Measurements from ENCODE around the gene RIT1. TPM values are rescaled to one million over a fixed set of nuclear protein-coding genes. Genes with fewer than 3 reads are reported as not detected.
A peak's percentile ranks its signal among the peaks of the same experiment; 100 is the strongest.
"Not testable (repeated sequence)": the region's sequence is repeated elsewhere in the genome, so short reads cannot be mapped to it uniquely, and the experiment has no call there.

Gene RIT1
- total RNA-seq, 2 donors from 2014 or later, result 23.1 to 26.1 TPM

DNA sequence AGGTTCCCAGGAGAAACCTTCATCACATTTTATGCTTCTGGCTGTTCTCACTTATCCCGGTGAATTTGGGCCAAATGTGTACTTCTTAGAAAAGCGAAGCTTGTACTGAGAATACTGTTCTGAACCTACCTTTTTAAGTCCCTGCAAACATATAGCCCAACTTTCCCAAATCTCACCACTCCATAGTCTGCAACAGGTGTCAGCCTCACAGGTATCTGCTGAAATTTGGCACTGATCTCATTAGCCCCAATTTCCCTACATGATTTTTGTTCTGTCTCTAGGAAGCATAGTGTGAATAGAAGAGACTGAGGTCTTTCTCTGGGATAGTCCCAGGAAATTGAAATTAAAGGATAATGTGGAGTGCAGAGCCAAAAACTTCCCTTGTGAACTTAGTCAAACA is 11.5 kb downstream of the RIT1 start:
- ATAC-seq, result no peak
- intact Hi-C loops (cut with DNase I), result loop anchor here in 1 of 2 donors (10.0 kb wide), 1 partner anchor 85 kb away; no protein-coding TSS in a partner anchor
- DNase-seq, result no peak

DNA sequence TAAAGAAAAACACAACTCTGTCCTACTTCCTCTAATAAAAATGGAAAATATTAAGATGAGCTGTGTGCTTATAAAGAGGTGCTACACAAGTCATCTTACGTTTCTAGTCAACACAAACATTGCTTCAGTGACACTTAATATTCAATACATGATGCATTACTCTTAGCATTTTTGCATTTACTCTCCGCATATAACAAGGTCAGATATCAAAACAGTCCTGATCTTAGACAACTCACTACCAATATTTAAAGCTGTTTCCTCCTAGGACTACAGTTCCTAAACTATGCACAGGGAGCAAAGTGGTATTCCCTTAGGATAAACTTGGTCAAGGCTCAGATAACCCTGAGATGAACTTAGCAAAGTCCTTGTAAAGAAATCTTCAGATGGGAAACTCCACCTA is 12.3 kb downstream of the RIT1 start:
- ATAC-seq (no peak), DNase-seq (no peak)
- intact Hi-C loops (cut with DNase I), result no loop called here

DNA sequence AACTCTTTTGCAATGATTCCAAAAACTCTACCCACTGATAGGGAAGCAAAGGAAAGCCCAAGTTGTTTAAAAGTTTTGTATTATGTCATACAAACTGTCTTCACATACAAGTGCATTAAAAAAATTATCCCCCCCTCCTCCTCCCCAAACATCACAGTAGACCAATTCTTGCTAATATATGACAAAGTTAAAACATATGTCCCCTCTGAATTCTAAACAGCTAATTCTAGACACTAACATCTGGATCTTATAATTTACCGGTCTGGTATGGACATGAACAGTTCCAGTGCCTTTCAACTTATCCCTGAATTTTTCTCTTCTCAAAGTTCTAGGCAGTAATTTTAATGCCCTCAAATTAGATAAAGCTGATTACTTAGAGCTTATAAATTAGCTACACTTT is 13.4 kb downstream of the RIT1 start:
- no peak for ATAC-seq
- DNase-seq, result no peak
- intact Hi-C loops (cut with DNase I), result no loop called here

DNA sequence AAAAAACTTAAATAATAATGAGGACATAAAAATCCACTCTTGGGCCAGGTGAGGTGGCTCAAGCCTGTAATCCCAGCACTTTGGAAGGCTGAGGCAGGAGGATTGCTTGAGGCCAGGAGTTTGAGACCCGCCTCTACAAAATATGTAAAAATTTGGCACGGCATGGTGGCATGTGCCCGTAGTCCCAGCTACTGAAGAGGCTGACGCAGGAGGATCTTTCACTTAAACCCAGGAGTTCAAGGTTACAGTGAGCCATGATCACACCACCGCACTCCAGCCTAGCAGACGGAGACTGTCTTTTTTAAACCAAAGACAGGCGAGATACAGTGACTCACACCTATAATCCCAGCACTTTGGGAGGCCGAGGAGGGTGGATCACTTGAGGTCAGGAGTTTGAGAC is 14.7 kb downstream of the RIT1 start:
- intact Hi-C loops (cut with DNase I); ATAC-seq; DNase-seq: not testable (repeated sequence)

DNA sequence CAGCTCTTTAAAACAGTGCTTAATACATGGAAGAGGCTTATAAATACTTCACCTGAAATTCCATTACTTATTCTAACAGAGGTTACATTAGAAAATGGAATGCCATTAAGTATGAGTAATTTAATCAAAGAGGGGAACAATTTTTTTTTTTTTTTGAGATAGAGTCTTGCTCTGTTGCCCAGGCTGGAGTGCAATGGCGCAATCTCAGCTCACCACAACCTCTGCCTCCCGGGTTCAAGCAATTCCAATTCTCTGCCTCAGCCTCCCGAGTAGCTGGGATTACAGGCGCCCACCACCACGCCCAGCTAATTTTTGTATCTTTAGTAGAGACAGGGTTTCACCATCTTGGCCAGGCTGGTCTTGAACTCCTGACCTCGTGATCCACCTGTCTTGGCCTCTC is 15.5 kb downstream of the RIT1 start:
- ATAC-seq; intact Hi-C loops (cut with DNase I); DNase-seq: not testable (repeated sequence)

DNA sequence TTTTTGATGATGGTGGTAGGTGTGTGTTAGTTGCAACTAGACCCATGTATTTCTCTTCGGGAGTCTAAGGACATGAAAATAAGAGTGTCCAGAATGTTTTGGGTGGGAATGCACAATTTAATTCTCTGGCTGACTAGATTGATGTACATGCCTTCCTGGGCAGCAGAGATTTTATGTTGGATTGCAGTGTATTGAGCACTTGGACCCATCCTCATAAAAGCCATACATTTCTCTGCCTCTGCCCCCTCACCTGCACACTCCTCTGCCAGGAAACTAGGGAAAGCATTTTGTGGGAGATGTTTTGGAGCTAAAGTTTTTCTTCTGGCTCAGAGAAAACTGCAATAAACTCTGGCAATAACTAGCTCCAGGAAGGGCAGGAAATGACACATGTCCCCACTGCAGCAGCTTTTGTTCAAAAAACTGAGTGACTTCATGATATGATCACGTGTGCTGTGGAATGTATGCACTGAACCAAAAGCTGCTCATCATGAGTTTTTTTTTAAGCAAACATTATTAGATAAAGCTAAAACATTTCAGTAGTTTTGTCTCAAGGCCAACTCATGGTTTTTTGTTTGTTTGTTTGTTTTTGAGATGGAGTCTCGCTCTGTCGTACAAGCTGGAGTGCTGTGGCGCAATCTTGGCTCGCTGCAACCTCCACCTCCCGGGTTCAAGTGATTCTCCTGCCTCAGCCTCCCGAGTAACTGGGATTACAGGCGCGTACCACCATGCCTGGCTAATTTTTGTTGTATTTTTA is 17.6 kb downstream of the RIT1 start:
- DNase-seq (peak; percentile 30), ATAC-seq (peak; percentile 65 to 74)
- intact Hi-C loops (cut with DNase I), result no loop called here

DNA sequence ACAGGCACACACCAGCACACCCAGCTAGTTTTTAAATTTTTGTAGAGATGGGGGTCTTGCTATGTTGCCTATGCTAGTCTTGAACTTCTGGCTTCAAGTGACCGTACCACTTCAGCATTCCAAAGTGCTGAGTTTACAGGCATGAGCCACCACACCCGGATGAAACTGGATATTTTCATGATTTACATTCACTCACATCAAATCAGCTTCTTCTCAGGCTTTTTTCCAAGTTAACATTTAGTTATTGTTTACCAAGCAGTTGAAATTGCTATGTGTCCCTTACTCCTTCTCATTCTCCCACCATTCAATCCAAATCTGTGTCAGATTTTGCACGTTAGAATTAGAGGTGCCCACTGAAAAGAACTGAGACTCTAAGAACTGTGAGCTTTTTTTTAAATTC is 18.4 kb downstream of the RIT1 start:
- DNase-seq (no peak), ATAC-seq (no peak)
- intact Hi-C loops (cut with DNase I), result no loop called here

DNA sequence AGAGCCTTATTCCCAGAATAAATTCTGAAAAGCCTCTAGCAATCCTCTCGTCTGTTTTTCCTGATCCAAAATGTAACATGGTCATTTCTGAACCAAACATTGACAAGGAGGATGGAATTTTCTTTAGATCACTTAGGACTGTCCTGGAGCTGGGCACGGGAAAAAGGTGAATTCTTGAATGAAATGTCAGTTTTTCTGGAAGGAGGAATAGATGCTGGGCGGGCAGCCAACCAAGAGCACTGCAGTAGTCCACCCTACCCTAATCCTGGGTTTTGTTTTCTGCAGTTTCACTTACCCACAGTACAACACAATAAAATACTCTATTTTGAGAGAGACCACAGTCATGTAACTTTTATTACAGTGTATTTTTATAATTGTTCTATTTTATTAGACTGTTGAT is 20.9 kb downstream of the RIT1 start:
- intact Hi-C loops (cut with DNase I), result no loop called here
- ATAC-seq (no peak), DNase-seq (no peak)

DNA sequence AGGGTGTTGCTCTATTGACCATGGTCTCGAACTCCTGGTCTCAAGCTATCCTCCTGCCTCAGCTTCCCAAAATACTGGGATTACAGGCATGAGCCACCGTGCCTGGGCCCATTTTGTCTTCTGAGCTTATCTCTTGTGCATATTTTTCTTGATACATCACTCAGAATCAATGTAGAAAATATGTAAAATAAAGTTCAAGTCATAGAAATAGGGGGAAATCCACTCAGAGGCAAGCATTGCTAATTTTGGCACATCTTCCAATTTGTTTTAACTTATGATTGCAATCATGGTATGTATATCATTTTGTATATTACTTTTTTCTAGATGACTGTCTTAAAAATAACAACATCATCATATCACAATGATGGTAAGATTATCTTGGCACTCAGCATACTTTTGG is 21.6 kb downstream of the RIT1 start:
- ATAC-seq (no peak), DNase-seq (no peak)
- intact Hi-C loops (cut with DNase I), result no loop called here

DNA sequence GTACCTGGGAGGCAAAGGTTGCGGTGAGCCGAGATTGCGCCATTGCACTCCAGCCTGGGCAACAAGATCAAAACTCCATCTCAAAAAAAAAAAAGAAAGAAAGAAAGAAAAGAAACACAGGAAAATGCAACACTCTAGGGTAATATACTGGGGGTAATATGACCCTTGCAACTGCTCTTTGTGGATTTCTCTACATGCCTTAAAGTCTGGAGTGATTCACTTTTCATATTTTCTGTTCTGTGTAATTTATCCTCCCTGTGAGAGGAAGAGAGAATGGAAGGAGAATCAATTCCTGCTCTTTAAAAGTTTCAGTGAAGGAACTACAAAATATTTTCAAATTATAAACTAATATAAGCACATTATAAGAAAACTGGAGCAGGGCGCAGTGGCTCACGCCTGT is 22.7 kb downstream of the RIT1 start:
- intact Hi-C loops (cut with DNase I), result no loop called here
- no peak for ATAC-seq

DNA sequence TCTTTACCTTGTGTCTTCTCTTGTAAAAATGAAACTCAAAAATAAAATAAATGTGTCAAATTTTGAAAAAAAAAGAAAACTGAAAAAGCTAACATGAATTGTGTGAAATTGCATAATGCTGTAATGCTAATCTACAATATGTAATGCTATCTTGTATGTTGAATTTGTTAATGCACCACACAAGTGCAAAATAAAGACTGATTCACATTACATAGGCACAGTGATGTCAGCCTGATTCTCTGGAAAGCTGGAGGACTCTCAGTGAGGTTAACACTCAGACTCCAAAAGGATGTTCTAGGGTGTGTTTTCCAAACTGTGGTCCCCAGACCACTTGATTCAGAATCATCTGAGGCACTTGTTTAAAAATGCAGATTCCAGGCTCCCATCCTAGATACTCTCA is 26.2 kb downstream of the RIT1 start:
- ATAC-seq (no peak), DNase-seq (no peak)
- intact Hi-C loops (cut with DNase I), result no loop called here

More for the DNA sequence above, 22.7 kb downstream of the RIT1 start:
- DNase-seq, result no peak

DNA sequence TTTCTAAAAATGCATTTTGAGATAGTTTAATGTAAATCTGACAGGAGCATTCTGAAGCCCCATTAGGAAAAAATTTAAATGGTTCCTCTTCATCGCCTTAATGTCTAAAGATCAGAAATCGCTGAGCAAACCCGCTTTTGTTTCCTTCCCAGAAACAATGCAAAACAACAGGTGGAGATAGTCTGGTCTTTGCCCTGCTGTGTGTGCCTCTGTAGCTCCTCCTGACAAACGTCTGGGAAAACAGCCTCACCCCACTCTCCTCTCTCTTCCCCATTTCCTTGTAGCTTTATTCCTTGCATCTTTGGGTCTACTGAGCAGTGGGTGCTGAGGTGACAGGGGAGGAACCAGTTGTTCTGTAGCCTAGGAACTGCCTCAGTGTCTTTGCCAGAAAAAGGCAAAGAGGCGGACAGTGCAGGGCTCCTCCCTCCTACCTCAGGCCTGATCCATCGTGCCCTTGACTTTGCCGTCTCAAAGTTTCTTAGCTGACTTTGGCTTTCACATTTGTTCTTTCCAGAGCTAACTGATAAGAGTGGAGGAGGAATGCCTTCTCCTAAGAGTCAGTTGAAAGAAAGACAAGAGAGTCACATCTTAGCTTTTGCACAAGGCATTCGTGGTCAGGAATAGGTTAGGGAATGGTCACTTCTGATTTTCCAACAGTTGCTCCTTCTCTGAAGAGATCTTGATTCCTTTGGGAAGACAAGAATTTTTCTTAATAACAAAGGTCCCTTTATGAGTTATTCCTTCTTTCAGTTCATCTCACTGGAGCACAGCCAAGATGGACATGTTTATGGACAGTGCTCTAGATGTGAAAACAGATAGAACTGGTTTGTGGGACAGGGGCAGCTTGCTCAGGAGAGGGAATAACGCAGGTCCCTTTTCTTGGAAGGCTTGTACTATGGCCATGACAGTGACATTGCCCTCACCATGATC is 26.9 kb downstream of the RIT1 start:
- DNase-seq (no peak), ATAC-seq (peak in 1 of 2 donors; percentile 70)
- intact Hi-C loops (cut with DNase I), result no loop called here

DNA sequence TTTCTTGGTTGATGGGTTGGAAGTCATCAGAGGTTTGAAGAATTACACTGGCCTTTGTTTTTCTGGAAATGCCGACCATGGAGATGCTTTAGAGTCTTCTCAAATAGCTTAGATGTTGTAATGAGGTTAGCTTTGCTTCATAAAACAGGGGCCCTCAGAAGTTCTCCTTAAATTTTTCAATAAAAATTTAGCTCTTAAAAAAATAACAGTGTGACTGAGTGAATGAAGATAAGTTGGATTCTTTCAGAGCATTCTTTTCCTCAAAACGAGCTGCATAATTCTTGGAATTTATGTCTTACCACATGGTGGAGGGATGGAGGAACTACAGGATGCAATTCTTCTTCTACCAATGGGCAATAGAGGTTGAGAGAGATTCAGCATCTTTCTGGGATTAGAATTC is 28.4 kb downstream of the RIT1 start:
- no peak for ATAC-seq
- DNase-seq, result no peak
- intact Hi-C loops (cut with DNase I), result no loop called here

DNA sequence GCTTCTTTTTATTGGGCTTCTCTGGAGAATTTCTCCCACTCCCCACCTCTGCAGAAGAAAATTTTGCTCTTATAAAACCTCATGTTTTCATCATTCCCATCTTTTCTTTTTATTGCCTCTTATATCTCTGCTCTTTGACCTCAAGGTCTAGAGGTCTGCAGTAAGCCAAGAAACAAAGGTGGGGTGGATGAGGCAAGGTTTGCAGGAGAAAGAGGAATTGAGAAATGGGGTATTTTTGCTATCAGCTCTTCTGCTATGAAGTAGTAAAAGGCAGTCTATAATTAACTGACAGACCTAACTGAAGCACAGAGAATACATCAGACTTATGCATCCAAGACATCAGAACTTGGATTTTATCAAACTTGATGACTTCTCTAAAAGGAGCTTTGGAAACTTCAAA is 28.9 kb downstream of the RIT1 start:
- DNase-seq (no peak), ATAC-seq (no peak)

DNA sequence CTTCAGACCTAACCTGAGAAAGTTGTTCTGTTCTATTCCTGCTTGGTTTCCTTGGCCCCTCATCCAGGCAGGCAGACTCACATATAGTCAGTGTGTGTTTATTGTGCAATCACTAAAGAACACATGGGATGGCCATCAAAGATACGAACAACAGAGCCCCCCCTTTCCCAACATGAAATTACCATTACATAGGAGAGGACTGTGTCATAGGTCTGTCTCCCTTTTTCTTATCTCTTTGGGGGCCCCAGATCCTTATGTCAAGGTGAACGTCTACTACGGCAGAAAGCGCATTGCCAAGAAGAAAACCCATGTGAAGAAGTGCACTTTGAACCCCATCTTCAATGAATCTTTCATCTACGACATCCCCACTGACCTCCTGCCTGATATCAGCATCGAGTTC is 30.2 kb downstream of the RIT1 start:
- intact Hi-C loops (cut with DNase I), result no loop called here
- ATAC-seq (no peak), DNase-seq (no peak)

More for the DNA sequence above, 28.9 kb downstream of the RIT1 start:
- intact Hi-C loops (cut with DNase I), result no loop called here

DNA sequence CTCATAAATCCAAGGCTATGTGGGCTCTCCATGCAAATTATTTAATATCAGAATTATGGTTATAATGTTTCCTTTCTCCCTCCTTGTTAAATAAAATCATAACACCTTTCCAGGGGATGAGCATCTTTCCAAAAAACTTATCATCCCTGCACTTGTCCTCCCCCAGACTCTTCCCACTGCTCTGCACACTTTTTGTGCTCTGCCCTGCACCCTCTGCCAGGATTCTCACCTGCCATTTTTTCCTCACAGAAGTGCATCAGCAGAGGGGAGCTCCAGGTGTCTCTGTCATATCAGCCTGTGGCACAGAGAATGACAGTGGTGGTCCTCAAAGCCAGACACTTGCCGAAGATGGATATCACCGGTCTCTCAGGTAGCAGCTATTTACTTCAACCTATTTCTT is 30.9 kb downstream of the RIT1 start:
- intact Hi-C loops (cut with DNase I), result no loop called here
- no peak for ATAC-seq
- no peak for DNase-seq

DNA sequence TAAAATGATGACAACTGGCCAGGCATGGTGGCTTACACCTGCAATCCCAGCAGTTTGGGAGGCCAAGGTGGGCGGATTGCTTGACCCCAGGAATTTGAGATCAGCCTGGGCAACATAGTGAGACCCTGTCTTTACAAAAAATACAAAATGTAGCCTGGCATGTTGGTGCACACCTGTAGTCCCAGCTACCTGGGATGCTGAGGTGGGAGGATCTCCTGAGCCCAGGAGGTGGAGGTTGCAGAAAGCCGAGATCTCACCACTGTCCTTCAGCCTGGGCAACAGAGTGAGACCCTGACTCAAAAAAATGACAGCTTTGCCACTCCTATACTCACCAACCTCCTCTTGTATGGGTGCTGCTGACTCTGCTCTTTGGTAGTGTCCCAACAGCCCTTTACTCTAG is 33.2 kb downstream of the RIT1 start:
- no peak for ATAC-seq
- intact Hi-C loops (cut with DNase I), result no loop called here
- no peak for DNase-seq

DNA sequence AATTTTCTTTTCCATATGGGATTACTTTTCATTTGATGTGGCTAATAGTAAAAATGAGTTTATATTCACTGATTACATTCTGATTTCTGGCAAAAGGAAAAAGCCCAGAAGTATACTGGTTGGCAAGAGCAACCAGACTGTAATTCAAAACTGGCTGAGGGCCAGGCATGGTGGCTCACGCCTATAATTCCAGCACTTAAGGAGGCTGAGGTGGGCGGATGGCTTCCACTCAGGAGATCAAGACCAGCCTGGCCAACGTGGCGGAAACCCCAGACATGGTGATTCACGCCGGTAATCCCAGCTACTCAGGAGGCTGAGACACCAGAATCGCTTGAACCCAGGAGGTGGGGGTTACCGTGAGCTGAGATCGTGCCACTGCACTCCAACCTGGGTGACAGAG is 37.3 kb downstream of the RIT1 start:
- no peak for DNase-seq
- intact Hi-C loops (cut with DNase I), result no loop called here
- peak in 1 of 2 donors; percentile 13 for ATAC-seq

DNA sequence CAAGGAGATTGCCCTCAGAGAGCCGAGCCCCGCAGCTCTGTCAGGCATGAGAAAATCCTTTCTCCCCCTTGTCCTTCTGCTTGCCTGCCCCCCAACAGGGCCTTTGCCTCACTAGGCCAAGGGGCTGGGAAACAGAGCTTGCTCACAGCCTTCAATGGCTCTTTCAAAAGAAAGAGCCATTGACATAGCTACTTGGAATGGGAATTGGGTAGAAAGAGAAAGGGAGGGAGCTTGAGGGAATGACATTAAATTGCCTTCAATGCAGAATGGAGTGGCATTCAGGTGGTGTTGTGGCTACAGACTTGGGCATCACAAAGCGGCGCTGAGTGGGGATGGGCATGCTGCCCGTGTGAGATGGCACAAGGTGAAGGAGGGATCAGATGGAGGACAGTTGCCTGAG is 38.6 kb downstream of the RIT1 start:
- peak; percentile 50 to 71 for ATAC-seq
- intact Hi-C loops (cut with DNase I), result no loop called here
- no peak for DNase-seq

DNA sequence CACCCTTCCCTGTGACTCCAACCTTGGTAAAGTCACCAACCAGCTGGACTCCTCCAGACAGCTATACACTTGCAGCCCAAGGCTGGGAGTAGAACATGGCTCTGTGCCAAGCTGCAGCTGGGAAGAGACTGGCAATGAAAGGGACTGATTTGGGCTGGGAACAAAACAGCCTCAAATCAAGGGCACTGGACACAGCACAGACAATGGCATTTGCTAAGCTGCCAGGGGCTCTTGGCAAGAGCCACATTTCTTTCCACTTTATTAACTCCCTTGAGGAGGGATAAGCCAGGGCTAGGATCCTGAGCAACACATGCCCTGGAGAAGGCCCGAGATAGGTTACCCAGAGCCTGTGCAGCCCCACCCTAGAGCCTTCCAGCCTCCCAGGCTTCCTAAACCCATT is 39.8 kb downstream of the RIT1 start:
- intact Hi-C loops (cut with DNase I), result no loop called here
- DNase-seq, result peak; percentile 65
- peak; percentile 81 to 88 for ATAC-seq
